Stimulated activated CD4-positive, alpha-beta T cell treated with anti-CD3 and anti-CD28 coated beads, Interleukin-2, amount 100 ng/mL, for 24 hours (primary cell): ENCODE results near the gene PTK6.
A peak's percentile ranks its signal among the peaks of the same experiment; 100 is the strongest.
"Not testable (repeated sequence)": the region's sequence is repeated elsewhere in the genome, so short reads cannot be mapped to it uniquely, and the experiment has no call there.

Experiments used
- DNase-seq, 2 donors: peaks; one replicate each; pipeline ENCODE4 v3.0.0-alpha.2; 2020

PTK6 gene

GRCh38 chr20:63527184-63527583 is 10.0 kb downstream of the PTK6 start:
- DNase-seq, result no peak

GRCh38 chr20:63525971-63526370 is 11.2 kb downstream of the PTK6 start:
- no peak for DNase-seq

- DNase-seq, result no peak
These were observed 12.0 kb downstream of the PTK6 start for GRCh38 chr20:63525185-63525584.

- no peak for DNase-seq
These were observed 14.1 kb downstream of the PTK6 start for GRCh38 chr20:63522981-63523611.

- DNase-seq, result no peak
These were observed 14.9 kb downstream of the PTK6 start for GRCh38 chr20:63522091-63522868.

GRCh38 chr20:63521602-63522001 is 15.6 kb downstream of the PTK6 start:
- DNase-seq, result no peak

GRCh38 chr20:63520934-63521601 is 16.1 kb downstream of the PTK6 start:
- DNase-seq, result peak; percentile 75

GRCh38 chr20:63520504-63520933 is 16.7 kb downstream of the PTK6 start, which contains the start of gene PPDPF:
Gene PPDPF (plus strand): TSS chr20:63520765. CDS start chr20:63521309, 544 bp downstream.
- DNase-seq, result peak; percentile 84 to 85

GRCh38 chr20:63519668-63520503 is 17.3 kb downstream of the PTK6 start:
- DNase-seq, result peak; percentile 67 to 71

- DNase-seq, result no peak
These were observed 18.1 kb downstream of the PTK6 start for GRCh38 chr20:63518946-63519667.

- no peak for DNase-seq
These were observed 18.8 kb downstream of the PTK6 start for GRCh38 chr20:63518351-63518861.

- DNase-seq, result no peak
These were observed 19.5 kb downstream of the PTK6 start for GRCh38 chr20:63517376-63518309.

GRCh38 chr20:63514520-63514919 is 22.7 kb downstream of the PTK6 start:
- DNase-seq, result not testable (repeated sequence)

- DNase-seq, result no peak
These were observed 24.0 kb downstream of the PTK6 start for GRCh38 chr20:63513207-63513606.

GRCh38 chr20:63509088-63509564 is 28.1 kb downstream of the PTK6 start:
- no peak for DNase-seq

GRCh38 chr20:63508072-63508768 is 29.0 kb downstream of the PTK6 start:
- DNase-seq, result no peak

- DNase-seq, result no peak
These were observed 30.0 kb downstream of the PTK6 start for GRCh38 chr20:63507083-63507743.

GRCh38 chr20:63505723-63506122 is 31.5 kb downstream of the PTK6 start:
- no peak for DNase-seq

GRCh38 chr20:63505281-63505680 is 31.9 kb downstream of the PTK6 start:
- no peak for DNase-seq
